HCT116 (cell line): ENCODE measurements around the gene CPLX4. TPM values are rescaled to one million over a fixed set of nuclear protein-coding genes. Genes with fewer than 3 reads are reported as not detected.

Experiments used
- ATAC-seq: fragments of 200-7000 bp; cut with Tn5 transposase; 2 replicates; pipeline ENCODE4 v1.9.1; 2020; ENCODE audit warnings: mild to moderate bottlenecking, moderate library complexity
- BruUV-seq: library from RNA; stranded (reverse); fragments of 400-500 nt; replicated peaks from 2 replicates; lab custom pipeline; 2021; lab: Mats Ljungman, UMichigan
- CTCF ChIA-PET: fragments of 300-600 bp; sonication (Branson Sonifier 250); formaldehyde crosslinking; loops from one replicate; lab custom pipeline; 2021; ENCODE audit warnings: antibody characterized with exemption; lab: Charles Lee
- POLR2A ChIA-PET: fragments of 300-600, 350-600 bp; sonication (Branson Sonifier 250); formaldehyde crosslinking; loops from one replicate; lab custom pipeline; 2021; ENCODE audit warnings: antibody characterized with exemption; lab: Charles Lee
- RAD21 ChIA-PET, 2 experiments: fragments of 300-600 bp; sonication (Branson Sonifier 250); formaldehyde crosslinking; loops; one replicate each; lab custom pipeline; 2023; ENCODE audit warnings: low total read pairs in 2 of 2; ENCODE audit not compliant: uncharacterized antibody in 2 of 2, unreplicated experiment in 2 of 2, low non-redundant PET in 1 of 2; lab: Charles Lee
- DNase-seq: peaks from one replicate; pipeline ENCODE4 v3.0.0-alpha.2; 2010; ENCODE audit warnings: low read depth, low spot score
- H2AFZ ChIP-seq: fragments of 200-600 bp; shearing (Covaris generic), sonication (generic); 2 replicates; pipeline ENCODE4 v1.6.1; 2017; ENCODE audit warnings: low read depth, mixed run types, mixed read lengths, antibody characterized with exemption, low read length; ENCODE audit not compliant: poor library complexity, severe bottlenecking
- H3K27ac ChIP-seq: 2 replicates; pipeline ENCODE4 v1.5.1; 2012; ENCODE audit warnings: low read depth, low read length
- H3K27me3 ChIP-seq: fragments of 200-600 bp; sonication (generic); 2 replicates; pipeline ENCODE4 v1.6.1; 2016; ENCODE audit warnings: mixed run types, low read length, mixed read lengths; ENCODE audit not compliant: insufficient read depth
- H3K36me3 ChIP-seq, 2 experiments: fragments of 200-500 bp in 1 of 2; fragments of 200-600 bp in 1 of 2; sonication (Bioruptor generic) in 1 of 2; sonication (generic) in 1 of 2; 2 replicates each; pipeline versions ENCODE4 v1.5.1 to v1.6.1; 2014 to 2016; ENCODE audit warnings: low read length in 2 of 2, inconsistent platforms in 1 of 2, mixed read lengths in 1 of 2, mixed run types in 1 of 2; ENCODE audit not compliant: insufficient read depth in 2 of 2, control insufficient read depth in 1 of 2
- H3K4me1 ChIP-seq, 2 experiments: fragments of 200-600 bp in 1 of 2; sonication (generic) in 1 of 2; 2 replicates each; pipeline versions ENCODE4 v1.5.1 to v1.6.1; 2012 to 2017; ENCODE audit warnings: low read length in 2 of 2, inconsistent platforms in 1 of 2, mild to moderate bottlenecking in 1 of 2, mixed read lengths in 1 of 2, mixed run types in 1 of 2, moderate library complexity in 1 of 2; ENCODE audit not compliant: insufficient read depth in 2 of 2, control insufficient read depth in 1 of 2
- H3K4me2 ChIP-seq: fragments of 200-600 bp; sonication (generic); 2 replicates; pipeline ENCODE4 v1.6.1; 2017; ENCODE audit warnings: mixed run types, low read length, mixed read lengths
- H3K4me3 ChIP-seq, 2 experiments: fragments of 200-600 bp in 1 of 2; sonication (generic) in 1 of 2; replicated peaks in 1 of 2; 2 replicates each; pipeline ENCODE4 v1.5.1; 2011 to 2016; ENCODE audit warnings: low read length in 2 of 2, control low read depth in 1 of 2, low read depth in 1 of 2, mild to moderate bottlenecking in 1 of 2, mixed read lengths in 1 of 2, mixed run types in 1 of 2
- H3K79me2 ChIP-seq: fragments of 200-600 bp; sonication (generic); 2 replicates; pipeline ENCODE4 v1.6.1; 2017; ENCODE audit warnings: mild to moderate bottlenecking, mixed run types, low read length, moderate library complexity, mixed read lengths; ENCODE audit not compliant: insufficient read depth
- H3K9ac ChIP-seq: fragments of 200-600 bp; sonication (generic); 2 replicates; pipeline ENCODE4 v1.6.1; 2016; ENCODE audit warnings: low read length, mixed read lengths
- H3K9me2 ChIP-seq: fragments of 200-600 bp; sonication (generic), shearing (Covaris generic); 2 replicates; pipeline ENCODE4 v1.6.1; 2017; ENCODE audit warnings: mixed run types, mild to moderate bottlenecking, moderate library complexity; ENCODE audit not compliant: insufficient read depth
- H3K9me3 ChIP-seq, 2 experiments: fragments of 200-500 bp in 1 of 2; fragments of 200-600 bp in 1 of 2; sonication (Bioruptor generic) in 1 of 2; sonication (generic) in 1 of 2; 2 replicates each; pipeline ENCODE4 v1.6.1; 2014 to 2017; ENCODE audit warnings: low read length in 2 of 2, mixed read lengths in 2 of 2, inconsistent platforms in 1 of 2, low read depth in 1 of 2, mild to moderate bottlenecking in 1 of 2, mixed run types in 1 of 2, moderate library complexity in 1 of 2; ENCODE audit not compliant: control insufficient read depth in 1 of 2, insufficient read depth in 1 of 2
- H4K20me1 ChIP-seq: fragments of 200-600 bp; sonication (generic), shearing (Covaris generic); 2 replicates; pipeline ENCODE4 v1.6.1; 2017; ENCODE audit warnings: mixed run types, mild to moderate bottlenecking, moderate library complexity; ENCODE audit not compliant: insufficient read depth
- ATF3 ChIP-seq: IDR thresholded peaks from 2 replicates; pipeline ENCODE4 v1.6.1; 2012
- CBX3 ChIP-seq: IDR thresholded peaks from 2 replicates; pipeline ENCODE4 v1.6.1; 2012; ENCODE audit warnings: low read depth
- EGR1 ChIP-seq: IDR thresholded peaks from 2 replicates; pipeline ENCODE4 v1.6.1; 2012; ENCODE audit warnings: low read depth
- ELF1 ChIP-seq: IDR thresholded peaks from 2 replicates; pipeline ENCODE4 v1.6.1; 2012; ENCODE audit warnings: low read depth, borderline replicate concordance
- EZH2 ChIP-seq: fragments of 200-600 bp; sonication (generic); IDR thresholded peaks from 2 replicates; pipeline ENCODE4 v1.6.1; 2017; ENCODE audit warnings: antibody characterized with exemption, mixed run types
- EZH2phosphoT487 ChIP-seq: fragments of 200-600 bp; IDR thresholded peaks from 2 replicates; pipeline ENCODE4 v1.6.1; 2018; ENCODE audit warnings: antibody characterized with exemption, borderline replicate concordance
- FOSL1 ChIP-seq: IDR thresholded peaks from 2 replicates; pipeline ENCODE4 v1.6.1; 2012; ENCODE audit warnings: low read depth
- MAX ChIP-seq: IDR thresholded peaks from 2 replicates; pipeline ENCODE4 v1.6.1; 2012
- POLR2A ChIP-seq: IDR thresholded peaks from 2 replicates; pipeline ENCODE4 v1.7.0; 2011; ENCODE audit warnings: borderline replicate concordance; ENCODE audit not compliant: insufficient read depth, insufficient read length; ENCODE audit errors: extremely low read depth
- POLR2AphosphoS5 ChIP-seq: IDR thresholded peaks from 2 replicates; pipeline ENCODE4 v1.6.1; 2011; ENCODE audit warnings: mild to moderate bottlenecking, low read depth, low read length, moderate library complexity
- SIN3A ChIP-seq: IDR thresholded peaks from 2 replicates; pipeline ENCODE4 v1.6.1; 2012; ENCODE audit warnings: low read depth
- SP1 ChIP-seq: IDR thresholded peaks from 2 replicates; pipeline ENCODE4 v1.6.1; 2012; ENCODE audit warnings: low read depth
- SRF ChIP-seq: IDR thresholded peaks from 2 replicates; pipeline ENCODE4 v1.6.1; 2012; ENCODE audit warnings: low read depth
- YY1 ChIP-seq: IDR thresholded peaks from 2 replicates; pipeline ENCODE4 v1.6.1; 2011; ENCODE audit warnings: low read length, low read depth, moderate library complexity, mild to moderate bottlenecking; ENCODE audit not compliant: insufficient replicate concordance; ENCODE audit errors: extremely low read depth
- ZFX ChIP-seq: fragments of 450-650 bp; IDR thresholded peaks from 2 replicates; pipeline ENCODE4 v1.6.1; 2017
- ZNF274 ChIP-seq: fragments of 200-500 bp; sonication (Bioruptor generic); IDR thresholded peaks from 2 replicates; pipeline ENCODE4 v1.6.1; 2014; ENCODE audit warnings: mild to moderate bottlenecking, low read depth, low read length, inconsistent platforms
- intact Hi-C: fragments of 100-400 bp; cut with micrococcal nuclease; formaldehyde crosslinking; loops from 2 replicates; pipeline ENCODE4 v1.10.0; 2022
- total RNA-seq: library from RNA; stranded (reverse); gene quantifications from one replicate; pipeline ENCODE4 v1.2.1, GENCODE V29; 2021; ENCODE audit not compliant: unreplicated experiment

Gene CPLX4
- total RNA-seq, 1 experiment from 2014 or later = not detected

- Histone ChIP-seq H3K4me3 (no peak overlapping the region), H4K20me1 (no peaks in the 10 kb centered on the region), H3K9me3 (no peaks in the 10 kb centered on the region), H3K9ac (no peak overlapping the region), H3K4me2 (peak overlapping the region; percentile 33), H3K9me2 (no peaks in the 10 kb centered on the region), H3K27me3 (peaks cover 1% of the 10 kb centered on the region), H3K36me3 (no peaks in the 10 kb centered on the region), H2AFZ (no peak overlapping the region), H3K79me2 (no peaks in the 10 kb centered on the region), H3K4me1 (peaks cover 0 to 22% of the 10 kb centered on the region in 2 experiments; a peak in 3 of 4 replicates), H3K27ac (no peak overlapping the region)
- DNase-seq = peak; percentile 36
- intact Hi-C loops = no loop called here
- peak; percentile 47 for ATAC-seq
- no peak for TF ChIP-seq EZH2
- TF ChIP-seq MAX = 0 out of 2 replicates have a peak, but pooled peaks have one; percentile 28
- no peak for TF ChIP-seq ZFX
- no peak for TF ChIP-seq YY1
- peak; percentile 60; the same call in 1 of the 2 replicates for TF ChIP-seq CBX3
- 0 out of 2 replicates have a peak, but pooled peaks have one; percentile 41 for TF ChIP-seq SIN3A
- peak; percentile 45; the same call in 1 of the 2 replicates for TF ChIP-seq FOSL1
- 0 out of 2 replicates have a peak, but pooled peaks have one; percentile 10 for TF ChIP-seq SRF
- TF ChIP-seq SP1 = peak; percentile 54
- TF ChIP-seq ZNF274 = no peak
- TF ChIP-seq ATF3 = no peak
- no peak for TF ChIP-seq EGR1
- TF ChIP-seq EZH2phosphoT487 = no peak
- TF ChIP-seq POLR2AphosphoS5 = no peak
- no peak for TF ChIP-seq ELF1
- no peak for TF ChIP-seq POLR2A
- ChIA-PET POLR2A (no interaction called here), RAD21 (no interaction called here), CTCF (interaction anchor here (1.2 to 4.5 kb wide), 2 partner anchors 63 to 91 kb away, joined by 3 to 110 read pairs; no protein-coding TSS in a partner anchor)
- BruUV-seq = no TSS peak
These were observed 6.8 kb downstream of the CPLX4 start for GRCh38 chr18:59311631-59312030.
